Measurements from ENCODE around the gene CCK.

Gene CCK

GRCh38 chr3:42262525-42262924, 3.5 kb downstream of the CCK start:
- no peak overlapping the region for H3K4me3 ChIP-seq

GRCh38 chr3:42257007-42257406, 9.0 kb downstream of the CCK start:
- no peak overlapping the region for H3K4me2 ChIP-seq
- no peaks in the 10 kb centered on the region for H3K9me3 ChIP-seq (replicated peaks in 1 of 11)
- no peak overlapping the region for H3K9ac ChIP-seq
- H3K27me3 ChIP-seq, result peaks cover 0 to 4% (median 0%) of the 10 kb centered on the region in 11 experiments; a peak in 3 of 22 replicates
- H4K20me1 ChIP-seq, result no peaks in the 10 kb centered on the region
- no peak overlapping the region for H3K4me3 ChIP-seq
- H3K27ac ChIP-seq, result no peak overlapping the region
- TF ChIP-seq Cebpa-rat (IDR thresholded peaks at IDR 0.05), result no peak
- no peaks in the 10 kb centered on the region for H3K36me3 ChIP-seq
- no peaks in the 10 kb centered on the region for H3K4me1 ChIP-seq

More at GRCh38 chr3:42262525-42262924, 3.5 kb downstream of the CCK start:
- Histone ChIP-seq H4K20me1 (no peaks in the 10 kb centered on the region), H3K4me2 (no peak overlapping the region), H3K9me3 (replicated peaks in 1 of 11) (peaks cover 27 to 41% (median 31%) of the 10 kb centered on the region in 11 experiments), H3K9ac (no peak overlapping the region), H3K27me3 (peaks cover 32 to 43% (median 36%) of the 10 kb centered on the region in 11 experiments), H3K27ac (no peak overlapping the region), H3K36me3 (0 out of 22 replicates have a peak, but pooled peaks cover 0 to 4% (median 0%) of the 10 kb centered on the region in 11 experiments), H3K4me1 (no peaks in the 10 kb centered on the region)
- no peak for TF ChIP-seq Cebpa-rat (IDR thresholded peaks at IDR 0.05)

GRCh38 chr3:42256135-42256819, 9.7 kb downstream of the CCK start:
- no peak overlapping the region for H3K27ac ChIP-seq

GRCh38 chr3:42254566-42254965, 11.4 kb downstream of the CCK start:
- H3K27me3 ChIP-seq, result no peaks in the 10 kb centered on the region
- TF ChIP-seq Cebpa-rat (IDR thresholded peaks at IDR 0.05), result no peak
- no peaks in the 10 kb centered on the region for H3K36me3 ChIP-seq
- no peak overlapping the region for H3K4me3 ChIP-seq
- no peak overlapping the region for H3K9ac ChIP-seq
- H3K9me3 ChIP-seq (replicated peaks in 1 of 11), result no peaks in the 10 kb centered on the region
- no peaks in the 10 kb centered on the region for H4K20me1 ChIP-seq
- H3K27ac ChIP-seq, result no peak overlapping the region
- no peaks in the 10 kb centered on the region for H3K4me1 ChIP-seq
- no peak overlapping the region for H3K4me2 ChIP-seq

More at GRCh38 chr3:42256135-42256819, 9.7 kb downstream of the CCK start:
- Histone ChIP-seq H3K4me1 (no peaks in the 10 kb centered on the region), H3K36me3 (no peaks in the 10 kb centered on the region), H3K9ac (no peak overlapping the region), H4K20me1 (no peaks in the 10 kb centered on the region), H3K27me3 (no peaks in the 10 kb centered on the region), H3K9me3 (replicated peaks in 1 of 11) (no peaks in the 10 kb centered on the region), H3K4me3 (no peak overlapping the region), H3K4me2 (no peak overlapping the region; a peak in 1 of 22 replicates)
- no peak for TF ChIP-seq Cebpa-rat (IDR thresholded peaks at IDR 0.05)

GRCh38 chr3:42250761-42251160, 15.2 kb downstream of the CCK start:
- Histone ChIP-seq H3K4me2 (no peak overlapping the region), H3K9me3 (replicated peaks in 1 of 11) (no peaks in the 10 kb centered on the region), H3K4me3 (no peak overlapping the region), H3K27ac (no peak overlapping the region), H3K4me1 (peaks cover 0 to 12% (median 7%) of the 10 kb centered on the region in 10 experiments; a peak in 8 of 20 replicates), H3K27me3 (no peaks in the 10 kb centered on the region), H3K36me3 (no peaks in the 10 kb centered on the region), H3K9ac (no peak overlapping the region), H4K20me1 (no peaks in the 10 kb centered on the region)
- TF ChIP-seq Cebpa-rat (IDR thresholded peaks at IDR 0.05), result no peak

GRCh38 chr3:42247576-42248027, 18.4 kb downstream of the CCK start:
- Histone ChIP-seq H3K9me3 (replicated peaks in 1 of 11) (no peaks in the 10 kb centered on the region), H3K4me2 (peak overlapping the region in 4 of 11 experiments; percentile 2 to 35 (median 23); a peak in 4 of 22 replicates), H3K27ac (no peak overlapping the region), H3K4me3 (no peak overlapping the region), H4K20me1 (no peaks in the 10 kb centered on the region), H3K4me1 (peaks cover 0 to 12% (median 7%) of the 10 kb centered on the region in 10 experiments; a peak in 8 of 20 replicates), H3K36me3 (no peaks in the 10 kb centered on the region), H3K9ac (no peak overlapping the region), H3K27me3 (no peaks in the 10 kb centered on the region)
- TF ChIP-seq Cebpa-rat (IDR thresholded peaks at IDR 0.05), result no peak

GRCh38 chr3:42246091-42246490, 19.9 kb downstream of the CCK start:
- H3K4me3 ChIP-seq, result no peak overlapping the region
- H3K9me3 ChIP-seq (replicated peaks in 1 of 11), result no peaks in the 10 kb centered on the region
- no peak overlapping the region for H3K9ac ChIP-seq
- H3K4me2 ChIP-seq, result no peak overlapping the region
- TF ChIP-seq Cebpa-rat (IDR thresholded peaks at IDR 0.05), result no peak
- H3K36me3 ChIP-seq, result no peaks in the 10 kb centered on the region
- H4K20me1 ChIP-seq, result no peaks in the 10 kb centered on the region
- H3K4me1 ChIP-seq, result peaks cover 0 to 12% (median 7%) of the 10 kb centered on the region in 10 experiments; a peak in 8 of 20 replicates
- no peaks in the 10 kb centered on the region for H3K27me3 ChIP-seq
- H3K27ac ChIP-seq, result no peak overlapping the region

- Histone ChIP-seq H3K4me1 (no peaks in the 10 kb centered on the region), H3K9ac (no peak overlapping the region), H3K4me3 (no peak overlapping the region), H3K9me3 (replicated peaks in 1 of 11) (peaks cover 18 to 32% (median 22%) of the 10 kb centered on the region in 11 experiments), H3K36me3 (0 out of 22 replicates have a peak, but pooled peaks cover 0 to 5% (median 0%) of the 10 kb centered on the region in 11 experiments), H3K4me2 (no peak overlapping the region), H4K20me1 (no peaks in the 10 kb centered on the region), H3K27me3 (no peaks in the 10 kb centered on the region), H3K27ac (no peak overlapping the region)
- no peak for TF ChIP-seq Cebpa-rat (IDR thresholded peaks at IDR 0.05)
These were observed 29.4 kb downstream of the CCK start for GRCh38 chr3:42236611-42237010.

DNA sequence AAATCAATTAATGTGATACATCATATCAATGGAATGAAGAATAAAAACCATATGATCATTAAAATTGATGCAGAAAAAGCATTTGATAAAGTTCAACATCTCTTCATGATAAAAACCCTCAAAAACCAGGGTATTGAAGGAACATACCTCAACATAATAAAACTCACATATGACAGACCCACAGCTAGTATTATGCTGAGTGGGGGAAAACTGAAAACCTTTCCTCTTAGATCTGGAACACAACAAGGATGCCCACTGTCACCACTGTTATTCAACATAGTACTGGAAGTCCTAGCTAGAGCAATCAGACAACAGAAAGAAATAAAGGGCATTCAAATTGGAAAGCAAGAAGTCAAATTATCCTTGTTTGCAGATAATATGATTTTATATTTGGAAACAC, 30.5 kb downstream of the CCK start:
- Histone ChIP-seq H3K9ac (no peak overlapping the region), H4K20me1 (no peaks in the 10 kb centered on the region), H3K4me2 (no peak overlapping the region), H3K4me1 (no peaks in the 10 kb centered on the region), H3K27ac (no peak overlapping the region), H3K4me3 (no peak overlapping the region), H3K36me3 (0 out of 22 replicates have a peak, but pooled peaks cover 0 to 5% (median 0%) of the 10 kb centered on the region in 11 experiments), H3K9me3 (replicated peaks in 1 of 11) (peaks cover 18 to 32% (median 22%) of the 10 kb centered on the region in 11 experiments), H3K27me3 (no peaks in the 10 kb centered on the region)
- no peak for TF ChIP-seq Cebpa-rat (IDR thresholded peaks at IDR 0.05)

All from BLaER1 treated with 17β-estradiol and CSF1 and Interleukin-3, amounts not matched to agents 10 nM and 100 nM (cell line).